Measurements from ENCODE around the gene VPS26B. TPM values are rescaled to one million over a fixed set of nuclear protein-coding genes. Genes with fewer than 3 reads are reported as not detected.

Gene VPS26B
- total RNA-seq, 2 donors from 2014 or later = 36.6 to 40.7 TPM

- Mint-ChIP-seq H3K27ac (no peak overlapping the region), H3K4me1 (peaks cover 4% of the 10 kb centered on the region), H3K27me3 (no peaks in the 10 kb centered on the region), H3K4me3 (no peak overlapping the region), H3K9me3 (no peaks in the 10 kb centered on the region), H3K36me3 (ENCODE audit: low read depth) (peaks cover 60% of the 10 kb centered on the region)
- no peak for ATAC-seq (replicated peaks)
Measured at GRCh38 chr11:134260503-134260902, 36.0 kb downstream of the VPS26B start.

GRCh38 chr11:134260983-134261382 is 36.5 kb downstream of the VPS26B start:
- H3K4me1 Mint-ChIP-seq = peaks cover 4% of the 10 kb centered on the region
- no peaks in the 10 kb centered on the region for H3K27me3 Mint-ChIP-seq
- peaks cover 60% of the 10 kb centered on the region for H3K36me3 Mint-ChIP-seq (ENCODE audit: low read depth)
- ATAC-seq (replicated peaks) = no peak
- H3K9me3 Mint-ChIP-seq = no peaks in the 10 kb centered on the region
- no peak overlapping the region for H3K27ac Mint-ChIP-seq
- no peak overlapping the region for H3K4me3 Mint-ChIP-seq

- Mint-ChIP-seq H3K27ac (no peak overlapping the region), H3K27me3 (no peaks in the 10 kb centered on the region), H3K4me1 (peaks cover 8% of the 10 kb centered on the region), H3K4me3 (no peak overlapping the region), H3K9me3 (no peaks in the 10 kb centered on the region), H3K36me3 (ENCODE audit: low read depth) (peaks cover 60% of the 10 kb centered on the region)
- peak; percentile 59 for ATAC-seq (replicated peaks)
Measured at GRCh38 chr11:134261626-134262488, 37.4 kb downstream of the VPS26B start.

GRCh38 chr11:134264966-134265764 is 40.7 kb downstream of the VPS26B start:
- Mint-ChIP-seq H3K27ac (peak overlapping the region; percentile 73), H3K36me3 (ENCODE audit: low read depth) (peaks cover 36% of the 10 kb centered on the region), H3K9me3 (no peaks in the 10 kb centered on the region), H3K4me3 (no peak overlapping the region), H3K27me3 (no peaks in the 10 kb centered on the region), H3K4me1 (peaks cover 8% of the 10 kb centered on the region)
- ATAC-seq (replicated peaks) = no peak

GRCh38 chr11:134266440-134266839 is 42.0 kb downstream of the VPS26B start:
- H3K4me1 Mint-ChIP-seq = peaks cover 17% of the 10 kb centered on the region
- peak overlapping the region; percentile 73 for H3K27ac Mint-ChIP-seq

GRCh38 chr11:134266841-134267251 is 42.4 kb downstream of the VPS26B start:
- ATAC-seq (replicated peaks) = no peak
- no peak overlapping the region for H3K4me3 Mint-ChIP-seq
- H3K27ac Mint-ChIP-seq = peak overlapping the region; percentile 73
- H3K4me1 Mint-ChIP-seq = peaks cover 20% of the 10 kb centered on the region
- no peaks in the 10 kb centered on the region for H3K27me3 Mint-ChIP-seq
- H3K36me3 Mint-ChIP-seq (ENCODE audit: low read depth) = peaks cover 28% of the 10 kb centered on the region
- H3K9me3 Mint-ChIP-seq = no peaks in the 10 kb centered on the region

More at GRCh38 chr11:134266440-134266839, 42.0 kb downstream of the VPS26B start:
- Mint-ChIP-seq H3K27me3 (no peaks in the 10 kb centered on the region), H3K36me3 (ENCODE audit: low read depth) (peaks cover 30% of the 10 kb centered on the region), H3K4me3 (no peak overlapping the region), H3K9me3 (no peaks in the 10 kb centered on the region)
- no peak for ATAC-seq (replicated peaks)

GRCh38 chr11:134267461-134267860 is 43.0 kb downstream of the VPS26B start:
- H3K27ac Mint-ChIP-seq = no peak overlapping the region
- H3K9me3 Mint-ChIP-seq = no peaks in the 10 kb centered on the region
- ATAC-seq (replicated peaks) = no peak
- H3K4me3 Mint-ChIP-seq = no peak overlapping the region
- H3K27me3 Mint-ChIP-seq = no peaks in the 10 kb centered on the region
- H3K36me3 Mint-ChIP-seq (ENCODE audit: low read depth) = peaks cover 22% of the 10 kb centered on the region
- peaks cover 20% of the 10 kb centered on the region for H3K4me1 Mint-ChIP-seq

GRCh38 chr11:134267966-134268365 is 43.5 kb downstream of the VPS26B start:
- ATAC-seq (replicated peaks) = no peak
- no peak overlapping the region for H3K4me3 Mint-ChIP-seq
- H3K4me1 Mint-ChIP-seq = peaks cover 20% of the 10 kb centered on the region
- no peaks in the 10 kb centered on the region for H3K27me3 Mint-ChIP-seq
- H3K27ac Mint-ChIP-seq = no peak overlapping the region
- no peaks in the 10 kb centered on the region for H3K9me3 Mint-ChIP-seq
- peaks cover 17% of the 10 kb centered on the region for H3K36me3 Mint-ChIP-seq (ENCODE audit: low read depth)

- Mint-ChIP-seq H3K36me3 (ENCODE audit: low read depth) (peaks cover 3% of the 10 kb centered on the region), H3K4me1 (peaks cover 27% of the 10 kb centered on the region), H3K4me3 (peak overlapping the region; percentile 69), H3K27me3 (no peaks in the 10 kb centered on the region), H3K27ac (no peak overlapping the region), H3K9me3 (no peaks in the 10 kb centered on the region)
- ATAC-seq (replicated peaks) = peak; percentile 48
Measured at GRCh38 chr11:134270250-134270714, 45.8 kb downstream of the VPS26B start.

GRCh38 chr11:134271978-134272377 is 47.5 kb downstream of the VPS26B start:
- Mint-ChIP-seq H3K27me3 (no peaks in the 10 kb centered on the region), H3K4me3 (no peak overlapping the region), H3K9me3 (no peaks in the 10 kb centered on the region), H3K27ac (peak overlapping the region; percentile 59), H3K4me1 (peaks cover 26% of the 10 kb centered on the region), H3K36me3 (ENCODE audit: low read depth) (no peaks in the 10 kb centered on the region)
- ATAC-seq (replicated peaks) = no peak

GRCh38 chr11:134272381-134273316 is 48.2 kb downstream of the VPS26B start:
- Mint-ChIP-seq H3K27ac (peak overlapping the region; percentile 59), H3K4me1 (peaks cover 29% of the 10 kb centered on the region), H3K9me3 (no peaks in the 10 kb centered on the region), H3K4me3 (peak overlapping the region; percentile 97), H3K27me3 (no peaks in the 10 kb centered on the region), H3K36me3 (ENCODE audit: low read depth) (no peaks in the 10 kb centered on the region)
- ATAC-seq (replicated peaks) = no peak

GRCh38 chr11:134273317-134273712 is 48.8 kb downstream of the VPS26B start:
- no peak for ATAC-seq (replicated peaks)
- Mint-ChIP-seq H3K4me3 (peak overlapping the region; percentile 97), H3K9me3 (no peaks in the 10 kb centered on the region), H3K27ac (peak overlapping the region; percentile 38), H3K36me3 (ENCODE audit: low read depth) (no peaks in the 10 kb centered on the region), H3K4me1 (peaks cover 29% of the 10 kb centered on the region), H3K27me3 (no peaks in the 10 kb centered on the region)

GRCh38 chr11:134275188-134275533 is 50.7 kb downstream of the VPS26B start:
- Mint-ChIP-seq H3K4me3 (peak overlapping the region; percentile 97), H3K9me3 (no peaks in the 10 kb centered on the region), H3K27ac (peak overlapping the region; percentile 93), H3K4me1 (peaks cover 27% of the 10 kb centered on the region), H3K27me3 (no peaks in the 10 kb centered on the region), H3K36me3 (ENCODE audit: low read depth) (no peaks in the 10 kb centered on the region)
- ATAC-seq (replicated peaks) = no peak

Measured in activated T-helper 17 cell treated with anti-CD3 and anti-CD28 coated beads, Interleukin-2, amount 50 U/mL, for 72 hours (primary cell).